Measurements from ENCODE around the gene TRABD2B.

DNA sequence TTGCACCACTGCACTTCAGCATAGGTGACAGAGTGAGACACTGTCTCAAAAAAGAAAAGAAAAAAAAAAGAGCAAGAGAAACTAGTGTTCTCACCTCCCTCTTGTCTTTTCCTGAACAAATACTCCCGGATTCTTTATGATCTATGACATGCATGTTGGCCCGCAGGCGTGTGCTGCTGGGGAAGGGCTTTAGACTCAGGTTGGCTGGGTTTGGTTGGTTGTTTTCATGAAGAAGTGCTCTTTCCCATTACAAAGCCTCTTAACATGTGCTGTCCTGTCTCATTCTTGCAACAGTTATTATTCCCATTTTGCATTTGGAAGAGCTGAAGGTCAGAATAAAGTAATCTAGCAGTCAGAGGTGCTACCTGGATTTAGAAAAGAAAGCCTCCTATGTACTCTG lies 79.5 kb downstream of the TRABD2B start:
- TF ChIP-seq POLR2A (IDR thresholded peaks at IDR 0.05) = no peak
- TF ChIP-seq, protein P1, sequence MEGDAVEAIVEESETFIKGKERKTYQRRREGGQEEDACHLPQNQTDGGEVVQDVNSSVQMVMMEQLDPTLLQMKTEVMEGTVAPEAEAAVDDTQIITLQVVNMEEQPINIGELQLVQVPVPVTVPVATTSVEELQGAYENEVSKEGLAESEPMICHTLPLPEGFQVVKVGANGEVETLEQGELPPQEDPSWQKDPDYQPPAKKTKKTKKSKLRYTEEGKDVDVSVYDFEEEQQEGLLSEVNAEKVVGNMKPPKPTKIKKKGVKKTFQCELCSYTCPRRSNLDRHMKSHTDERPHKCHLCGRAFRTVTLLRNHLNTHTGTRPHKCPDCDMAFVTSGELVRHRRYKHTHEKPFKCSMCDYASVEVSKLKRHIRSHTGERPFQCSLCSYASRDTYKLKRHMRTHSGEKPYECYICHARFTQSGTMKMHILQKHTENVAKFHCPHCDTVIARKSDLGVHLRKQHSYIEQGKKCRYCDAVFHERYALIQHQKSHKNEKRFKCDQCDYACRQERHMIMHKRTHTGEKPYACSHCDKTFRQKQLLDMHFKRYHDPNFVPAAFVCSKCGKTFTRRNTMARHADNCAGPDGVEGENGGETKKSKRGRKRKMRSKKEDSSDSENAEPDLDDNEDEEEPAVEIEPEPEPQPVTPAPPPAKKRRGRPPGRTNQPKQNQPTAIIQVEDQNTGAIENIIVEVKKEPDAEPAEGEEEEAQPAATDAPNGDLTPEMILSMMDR (IDR thresholded peaks at IDR 0.05) = no peak
